NB4 (cell line): Measurements from ENCODE around the gene ZFPM1.

Source experiments
- CTCF ChIP-seq: IDR thresholded peaks from one replicate; pipeline ENCODE4 v1.5.1; 2012; ENCODE audit warnings: low read depth, low read length
- MAX ChIP-seq: IDR thresholded peaks from 2 replicates; pipeline ENCODE4 v1.6.1; 2011; ENCODE audit warnings: low read depth, low read length
- MYC ChIP-seq: IDR thresholded peaks from 2 replicates; pipeline ENCODE4 v1.6.1; 2011; ENCODE audit warnings: low read depth, low read length
- POLR2A ChIP-seq: IDR thresholded peaks from 2 replicates; pipeline ENCODE4 v1.6.1; 2011; ENCODE audit warnings: mild to moderate bottlenecking; ENCODE audit not compliant: insufficient read length; ENCODE audit errors: extremely low read depth

- TF ChIP-seq CTCF (no peak), POLR2A (no peak), MAX (no peak), MYC (no peak)
Measured at GRCh38 chr16:88514070-88514469, 61.0 kb downstream of the ZFPM1 start.
